Astrocyte (in vitro differentiated cells and primary cell): Measurements from ENCODE around the gene TGFB3.

Source experiments
- CTCF ChIP-seq: IDR thresholded peaks from 2 replicates; pipeline ENCODE4 v1.5.1; 2011; ENCODE audit warnings: low read depth, mild to moderate bottlenecking, inconsistent platforms, low read length, moderate library complexity; ENCODE audit not compliant: insufficient read depth
- EZH2 ChIP-seq: IDR thresholded peaks from 2 replicates; pipeline ENCODE4 v1.6.1; 2012; ENCODE audit warnings: mild to moderate bottlenecking, low read length, inconsistent platforms; ENCODE audit not compliant: insufficient read depth

GRCh38 chr14:75972801-75973421 is 8.9 kb downstream of the TGFB3 start:
- TF ChIP-seq CTCF (no peak), EZH2 (no peak)
